GM12878 (cell line): Measurements from ENCODE around the gene KIAA1191. TPM values are rescaled to one million over a fixed set of nuclear protein-coding genes. Genes with fewer than 3 reads are reported as not detected.

Experiments used
- ATAC-seq: fragments of 200-7000 bp; cut with Tn5 transposase; 3 replicates; pipeline ENCODE4 v1.9.1; 2020; ENCODE audit warnings: mild to moderate bottlenecking, moderate library complexity
- BruUV-seq: library from RNA; stranded (reverse); fragments of 400-500 nt; replicated peaks from 2 replicates; lab custom pipeline; 2021; lab: Mats Ljungman, UMichigan
- CTCF ChIA-PET: fragments of 300-600 bp; sonication (Branson Sonifier 250); formaldehyde crosslinking; extraction: SDS; loops from one replicate; lab custom pipeline; 2021; ENCODE audit warnings: inconsistent platforms; lab: Yijun Ruan, JAX
- POLR2A ChIA-PET: fragments of 350-600 bp; formaldehyde crosslinking; extraction: SDS; loops from one replicate; lab custom pipeline; 2021; ENCODE audit warnings: inconsistent platforms; lab: Charles Lee
- RAD21 ChIA-PET: fragments of 300-600 bp; sonication (Branson Sonifier 250); formaldehyde crosslinking; loops from one replicate; lab custom pipeline; 2023; ENCODE audit warnings: antibody characterized with exemption; ENCODE audit not compliant: unreplicated experiment; lab: Charles Lee
- SMC1A ChIA-PET: fragments of 300-600 bp; sonication (Branson Sonifier 250); formaldehyde crosslinking; loops from one replicate; lab custom pipeline; 2023; ENCODE audit not compliant: unreplicated experiment, uncharacterized antibody; lab: Charles Lee
- DNase-seq: peaks from one replicate; pipeline ENCODE4 v3.0.0-alpha.2; 2011; ENCODE audit warnings: low read depth, low spot score
- FAIRE-seq: peaks from 3 replicates; lab custom pipeline; 2011; peaks lifted over from hg19 to GRCh38; lab: Jason Lieb, UNC
- H2AFZ ChIP-seq: 2 replicates; pipeline ENCODE4 v1.6.0; 2011; ENCODE audit warnings: low read depth, low read length, control low read depth; ENCODE audit not compliant: control insufficient read depth
- H3K27ac ChIP-seq: 2 replicates; pipeline ENCODE4 v1.5.1; 2011; ENCODE audit warnings: control low read depth; ENCODE audit not compliant: control insufficient read depth, insufficient read depth
- H3K27me3 ChIP-seq, 2 experiments: replicated peaks in 1 of 2; 2 replicates each; pipeline versions ENCODE4 v1.6.0 to v1.6.1; 2011; ENCODE audit warnings: low read length in 1 of 2; ENCODE audit not compliant: control insufficient read depth in 2 of 2, insufficient read depth in 2 of 2
- H3K36me3 ChIP-seq, 2 experiments: 2 replicates each; pipeline ENCODE4 v1.5.1; 2011; ENCODE audit warnings: low read length in 1 of 2; ENCODE audit not compliant: control insufficient read depth in 2 of 2, insufficient read depth in 2 of 2
- H3K4me1 ChIP-seq: 2 replicates; pipeline ENCODE4 v1.6.1; 2011; ENCODE audit warnings: mild to moderate bottlenecking, low read length, moderate library complexity, mixed read lengths; ENCODE audit not compliant: control insufficient read depth, insufficient read depth
- H3K4me2 ChIP-seq: 2 replicates; pipeline ENCODE4 v1.6.0; 2011; ENCODE audit warnings: control low read depth; ENCODE audit not compliant: control insufficient read depth, insufficient read depth
- H3K4me3 ChIP-seq: fragments of 200-600 bp; sonication (generic); 2 replicates; pipeline ENCODE4 v1.5.1; 2016
- H3K79me2 ChIP-seq: 2 replicates; pipeline ENCODE4 v1.6.0; 2011; ENCODE audit warnings: low read length; ENCODE audit not compliant: control insufficient read depth, insufficient read depth
- H3K9ac ChIP-seq: 2 replicates; pipeline ENCODE4 v1.8.0; 2011; ENCODE audit warnings: low read length, control low read depth, mixed read lengths; ENCODE audit not compliant: control insufficient read depth, insufficient read depth
- H3K9me3 ChIP-seq: replicated peaks from 3 replicates; pipeline ENCODE4 v1.5.1; 2011; ENCODE audit warnings: mild to moderate bottlenecking, low read length; ENCODE audit not compliant: control insufficient read depth, insufficient read depth
- H4K20me1 ChIP-seq: 2 replicates; pipeline ENCODE4 v1.6.0; 2011; ENCODE audit not compliant: control insufficient read depth, insufficient read depth
- FOXM1 ChIP-seq: IDR thresholded peaks from 2 replicates; pipeline ENCODE4 v1.6.1; 2012; ENCODE audit warnings: low read depth, mild to moderate bottlenecking, inconsistent platforms, low read length, moderate library complexity
- WGBS: methylation state at CpG from one replicate; pipeline ENCODE4 v1.1.6; 2016; ENCODE audit warnings: low lambda C conversion rate; ENCODE audit not compliant: insufficient replicate concordance, insufficient coverage; ENCODE audit errors: missing lambda C conversion rate; 5-methylcytosine and 5-hydroxymethylcytosine counted together
- in situ Hi-C: fragments of 300-500 bp; cut with MboI; formaldehyde crosslinking; loops from 9 replicates; pipeline ENCODE4 v1.14.3; 2018; ENCODE audit warnings: mixed read lengths
- intact Hi-C: fragments of 100-400 bp; cut with micrococcal nuclease; formaldehyde crosslinking; loops from one replicate; pipeline ENCODE4 v1.14.2; 2022; ENCODE audit not compliant: unreplicated experiment
- polyA plus RNA-seq, 11 experiments: library from polyadenylated mRNA; depleted of rRNA in 4 of 11; unstranded in 6 of 11; stranded (reverse) in 5 of 11; fragments of >200 nt; fragmentation: Nextera tagmentation in 4 of 11; fragmentation: Illumina TruSeq in 1 of 11; extraction: Ambion mirVana in 4 of 11; extraction: Trizol in 1 of 11; gene quantifications; 1 replicate in 1 of 11; 2 replicates in 10 of 11; pipeline versions ENCODE4 v1.2.1 to v1.2.3, GENCODE V29; 2011 to 2016; ENCODE audit warnings: inconsistent platforms in 2 of 11, missing spikeins in 2 of 11, low read depth in 1 of 11
- total RNA-seq, 4 experiments: library from RNA; depleted of rRNA in 3 of 4; stranded (reverse); fragments of >200 nt in 3 of 4; fragmentation: Illumina TruSeq in 1 of 4; extraction: Trizol in 1 of 4; gene quantifications; 2 replicates each; pipeline versions ENCODE4 v1.2.1 to v1.2.3, GENCODE V29; 2013 to 2021
- TF ChIP-seq, protein P1 (sequence below), 3 experiments: IDR thresholded peaks in 2 of 3; conservative IDR thresholded peaks in 1 of 3; 2 replicates each; pipeline ENCODE4 v1.5.1; 2011; ENCODE audit warnings: low read depth in 3 of 3, low read length in 3 of 3, mild to moderate bottlenecking in 3 of 3, control low read depth in 2 of 3, moderate library complexity in 2 of 3, inconsistent platforms in 1 of 3, mixed read lengths in 1 of 3; ENCODE audit not compliant: control insufficient read depth in 2 of 3, insufficient read depth in 1 of 3; ENCODE audit errors: extremely low read depth in 1 of 3

KIAA1191 gene
- total and polyA plus RNA-seq, 10 of the 15 experiments (the other 5 are each of a cell fraction or from before 2014, with no cell fraction given) = 14.9 to 58.2 (median 31.8) TPM

DNA sequence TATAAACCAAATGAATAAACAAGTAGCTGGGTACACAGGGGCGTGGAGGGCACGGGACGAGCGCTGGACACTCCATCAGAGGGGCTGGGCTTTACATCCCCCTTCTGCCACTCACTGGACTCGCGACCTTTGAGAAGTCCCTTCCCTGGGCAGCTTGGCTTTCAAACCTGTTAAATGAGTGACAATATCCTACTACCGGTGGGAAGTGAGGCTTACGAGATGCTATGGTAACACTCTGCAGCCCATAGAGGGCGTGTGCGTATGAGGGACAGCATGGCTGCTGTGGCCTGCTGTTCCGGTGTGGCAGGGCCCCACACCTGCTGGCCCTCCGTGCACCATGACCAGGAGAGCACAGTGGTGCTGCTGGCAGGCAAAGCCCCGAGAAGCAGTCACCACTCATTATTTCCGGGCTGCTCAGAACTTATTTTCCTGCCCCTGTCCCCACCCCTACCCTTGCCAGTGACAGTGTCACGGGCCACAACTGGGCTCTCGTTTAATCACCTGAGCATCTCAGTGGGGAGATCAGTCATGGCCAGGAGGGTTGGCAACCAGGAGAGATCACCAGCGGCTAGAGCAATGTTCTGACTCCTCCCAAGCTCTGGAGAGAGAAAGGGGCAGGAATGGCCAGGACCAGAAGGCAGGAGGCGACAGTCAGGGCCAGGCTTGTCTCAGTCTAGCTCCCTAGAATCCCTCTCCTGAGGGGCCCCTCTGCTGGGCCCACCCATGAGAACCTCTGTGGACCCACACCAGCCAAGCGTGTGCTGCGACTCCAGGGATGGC, 44.3 kb upstream of the KIAA1191 start:
- WGBS = 88% methylated on average over 20 of the region's 20 CpGs
- ATAC-seq = no peak
- Histone ChIP-seq H3K27me3 (no peaks in the 10 kb centered on the region), H2AFZ (no peak overlapping the region), H3K4me2 (no peak overlapping the region)
- CTCF ChIA-PET = interaction anchor here (0.9 to 2.0 kb wide), 2 partner anchors 10 to 173 kb away, joined by 4 read pairs; no protein-coding TSS in a partner anchor
- in situ Hi-C loops = no loop called here
- TF ChIP-seq, protein P1, sequence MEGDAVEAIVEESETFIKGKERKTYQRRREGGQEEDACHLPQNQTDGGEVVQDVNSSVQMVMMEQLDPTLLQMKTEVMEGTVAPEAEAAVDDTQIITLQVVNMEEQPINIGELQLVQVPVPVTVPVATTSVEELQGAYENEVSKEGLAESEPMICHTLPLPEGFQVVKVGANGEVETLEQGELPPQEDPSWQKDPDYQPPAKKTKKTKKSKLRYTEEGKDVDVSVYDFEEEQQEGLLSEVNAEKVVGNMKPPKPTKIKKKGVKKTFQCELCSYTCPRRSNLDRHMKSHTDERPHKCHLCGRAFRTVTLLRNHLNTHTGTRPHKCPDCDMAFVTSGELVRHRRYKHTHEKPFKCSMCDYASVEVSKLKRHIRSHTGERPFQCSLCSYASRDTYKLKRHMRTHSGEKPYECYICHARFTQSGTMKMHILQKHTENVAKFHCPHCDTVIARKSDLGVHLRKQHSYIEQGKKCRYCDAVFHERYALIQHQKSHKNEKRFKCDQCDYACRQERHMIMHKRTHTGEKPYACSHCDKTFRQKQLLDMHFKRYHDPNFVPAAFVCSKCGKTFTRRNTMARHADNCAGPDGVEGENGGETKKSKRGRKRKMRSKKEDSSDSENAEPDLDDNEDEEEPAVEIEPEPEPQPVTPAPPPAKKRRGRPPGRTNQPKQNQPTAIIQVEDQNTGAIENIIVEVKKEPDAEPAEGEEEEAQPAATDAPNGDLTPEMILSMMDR (IDR thresholded peaks at IDR 0.05 in 2 of 3, conservative IDR thresholded peaks at IDR 0.05 in 1 of 3; ENCODE audit: control insufficient read depth in 2 of 3, extremely low read depth in 1 of 3, insufficient read depth in 1 of 3, low read depth in 3 of 3, low read length in 3 of 3) = 0 out of 6 replicates have a peak, but pooled peaks of 1 of the 3 experiments have one; percentile 3
- no peak for TF ChIP-seq FOXM1
- TF ChIP-seq, all 136 proteins: peak for 1
- H3K79me2 ChIP-seq = no peaks in the 10 kb centered on the region
- no peak overlapping the region for H3K4me3 ChIP-seq
- DNase-seq = no peak
- BruUV-seq = no TSS peak
- no peak overlapping the region for H3K9ac ChIP-seq
- FAIRE-seq = no peak
- ChIA-PET SMC1A (interaction anchor here (1.0 kb wide), 1 partner anchor 676 kb away, joined by 3 read pairs; no protein-coding TSS in a partner anchor), RAD21 (interaction anchor here (0.9 kb wide), 1 partner anchor 676 kb away, joined by 3 read pairs; no protein-coding TSS in a partner anchor), POLR2A (interaction anchor here (0.6 to 0.9 kb wide), 4 partner anchors 16 to 127 kb away, joined by 3 to 4 read pairs (median 4); no protein-coding TSS in a partner anchor)
- no peak overlapping the region for H3K27ac ChIP-seq
- intact Hi-C loops = no loop called here
- no peaks in the 10 kb centered on the region; a peak in 1 of 4 replicates for H3K36me3 ChIP-seq
- no peaks in the 10 kb centered on the region for H3K4me1 ChIP-seq
- no peaks in the 10 kb centered on the region for H3K9me3 ChIP-seq
- H4K20me1 ChIP-seq = no peaks in the 10 kb centered on the region
